GM12892 (cell line): ENCODE data around the gene YBX1.
A peak's percentile ranks its signal among the peaks of the same experiment; 100 is the strongest.

Experiments
- DNase-seq: peaks from one replicate; pipeline ENCODE4 v3.0.0; 2011; ENCODE audit not compliant: insufficient read length
- FAIRE-seq: peaks from 2 replicates; lab custom pipeline; 2011; peaks lifted over from hg19 to GRCh38; lab: Jason Lieb, UNC
- POLR2A ChIP-seq: IDR thresholded peaks from 2 replicates; pipeline ENCODE4 v1.6.1; 2011; ENCODE audit warnings: low read depth, low read length, control low read depth
- POLR2AphosphoS5 ChIP-seq: IDR thresholded peaks from 2 replicates; pipeline ENCODE4 v1.6.1; 2011; ENCODE audit warnings: low read depth, low read length, control low read depth
- TAF1 ChIP-seq: IDR thresholded peaks from 2 replicates; pipeline ENCODE4 v1.6.1; 2011; ENCODE audit warnings: low read depth, mild to moderate bottlenecking, control low read depth, low read length, borderline replicate concordance

Gene YBX1

GRCh38 chr1:42737257-42737656 lies 55.0 kb downstream of the YBX1 start:
- DNase-seq (no peak), FAIRE-seq (peak; percentile 70)
- TF ChIP-seq TAF1 (no peak), POLR2AphosphoS5 (no peak), POLR2A (no peak)

GRCh38 chr1:42737986-42738677 lies 55.9 kb downstream of the YBX1 start:
- no peak for DNase-seq
- TF ChIP-seq POLR2AphosphoS5 (no peak), POLR2A (no peak), TAF1 (no peak)
- FAIRE-seq, result no peak

- FAIRE-seq, result no peak
- TF ChIP-seq POLR2AphosphoS5, result no peak
- TF ChIP-seq POLR2A, result no peak
- no peak for TF ChIP-seq TAF1
- DNase-seq, result no peak
Measured at GRCh38 chr1:42738678-42739226, 56.5 kb downstream of the YBX1 start.

- FAIRE-seq, result no peak
- TF ChIP-seq POLR2A (no peak), TAF1 (no peak), POLR2AphosphoS5 (no peak)
- DNase-seq, result no peak
Measured at GRCh38 chr1:42739753-42740700, 57.8 kb downstream of the YBX1 start, which contains the start of gene CLDN19. CLDN19 (minus strand) TSS chr1:42740236; CDS start chr1:42740063, 173 bp downstream.

- TF ChIP-seq POLR2AphosphoS5 (no peak), POLR2A (no peak), TAF1 (no peak)
- FAIRE-seq, result no peak
Measured at GRCh38 chr1:42740851-42741580, 58.8 kb downstream of the YBX1 start.

GRCh38 chr1:42741706-42742105 lies 59.5 kb downstream of the YBX1 start:
- DNase-seq (no peak), FAIRE-seq (no peak)
- no peak for TF ChIP-seq POLR2AphosphoS5
- no peak for TF ChIP-seq POLR2A
- TF ChIP-seq TAF1, result no peak

More at GRCh38 chr1:42740851-42741580, 58.8 kb downstream of the YBX1 start:
- DNase-seq, result no peak

GRCh38 chr1:42742141-42742540 lies 59.9 kb downstream of the YBX1 start:
- FAIRE-seq (no peak), DNase-seq (no peak)
- TF ChIP-seq POLR2AphosphoS5, result no peak
- TF ChIP-seq POLR2A, result no peak
- TF ChIP-seq TAF1, result no peak

GRCh38 chr1:42742617-42743316 lies 60.5 kb downstream of the YBX1 start:
- no peak for TF ChIP-seq TAF1
- DNase-seq, result no peak
- FAIRE-seq, result no peak

GRCh38 chr1:42743317-42744147 lies 61.3 kb downstream of the YBX1 start:
- TF ChIP-seq TAF1 (no peak), POLR2A (no peak), POLR2AphosphoS5 (no peak)
- DNase-seq (no peak), FAIRE-seq (no peak)

- DNase-seq (no peak), FAIRE-seq (no peak)
- no peak for TF ChIP-seq POLR2AphosphoS5
Measured at GRCh38 chr1:42744148-42744413, 61.9 kb downstream of the YBX1 start.
